Loucy (cell line): Measurements from ENCODE around the gene ADCY6.

Experiments
- H2AFZ ChIP-seq: fragments of 200-600 bp; sonication (generic); 2 replicates; pipeline ENCODE4 v1.6.0; 2016; ENCODE audit warnings: antibody characterized with exemption, mild to moderate bottlenecking, low read length, moderate library complexity
- H3F3A ChIP-seq: fragments of 200-600 bp; 2 replicates; pipeline ENCODE4 v1.6.0; 2016; ENCODE audit warnings: antibody characterized with exemption, low read depth, mild to moderate bottlenecking
- H3K27me3 ChIP-seq: fragments of 200-600 bp; sonication (generic); 2 replicates; pipeline ENCODE4 v1.6.1; 2014; ENCODE audit warnings: low read length, mild to moderate bottlenecking; ENCODE audit not compliant: insufficient read depth, poor library complexity, severe bottlenecking
- H3K36me3 ChIP-seq: fragments of 200-600 bp; sonication (generic); 2 replicates; pipeline ENCODE4 v1.6.1; 2016; ENCODE audit warnings: low read length; ENCODE audit not compliant: insufficient read depth
- H3K4me1 ChIP-seq: fragments of 200-600 bp; sonication (generic); 2 replicates; pipeline ENCODE4 v1.5.1; 2014; ENCODE audit warnings: low read length, mild to moderate bottlenecking; ENCODE audit not compliant: insufficient read depth, poor library complexity, severe bottlenecking
- H3K4me2 ChIP-seq: fragments of 200-600 bp; sonication (generic); 2 replicates; pipeline ENCODE4 v1.6.0; 2014; ENCODE audit warnings: antibody characterized with exemption, low read length, low read depth, mild to moderate bottlenecking; ENCODE audit not compliant: poor library complexity, severe bottlenecking
- H3K4me3 ChIP-seq: fragments of 200-600 bp; sonication (generic); 2 replicates; pipeline ENCODE4 v1.5.1; 2014; ENCODE audit warnings: low read length, mild to moderate bottlenecking, mixed read lengths; ENCODE audit not compliant: poor library complexity, severe bottlenecking
- H3K79me2 ChIP-seq: fragments of 200-600 bp; sonication (generic); 2 replicates; pipeline ENCODE4 v1.6.1; 2014; ENCODE audit warnings: low read length; ENCODE audit not compliant: insufficient read depth
- H3K9ac ChIP-seq: fragments of 200-600 bp; sonication (generic); 2 replicates; pipeline ENCODE4 v1.6.0; 2014; ENCODE audit warnings: mild to moderate bottlenecking, low read depth, low read length, moderate library complexity; ENCODE audit not compliant: poor library complexity, severe bottlenecking
- H3K9me2 ChIP-seq: fragments of 200-600 bp; sonication (generic); replicated peaks from 2 replicates; pipeline ENCODE4 v1.6.1; 2016; ENCODE audit warnings: low read depth, low read length, mixed read lengths
- H3K9me3 ChIP-seq: fragments of 200-600 bp; sonication (generic); 2 replicates; pipeline ENCODE4 v1.6.1; 2014; ENCODE audit warnings: mild to moderate bottlenecking, antibody characterized with exemption, low read length, low read depth; ENCODE audit not compliant: insufficient read depth
- H4K20me1 ChIP-seq: fragments of 200-600 bp; sonication (generic); 2 replicates; pipeline ENCODE4 v1.6.0; 2014; ENCODE audit warnings: antibody characterized with exemption, low read length, mild to moderate bottlenecking; ENCODE audit not compliant: insufficient read depth, poor library complexity, severe bottlenecking
- EZH2phosphoT487 ChIP-seq: fragments of 200-600 bp; IDR thresholded peaks from 2 replicates; pipeline ENCODE4 v1.6.1; 2018; ENCODE audit warnings: antibody characterized with exemption, mild to moderate bottlenecking, moderate library complexity, borderline replicate concordance
- TF ChIP-seq, protein P1 (sequence below): fragments of 200-600 bp; sonication (generic); conservative IDR thresholded peaks from 2 replicates; pipeline ENCODE4 v1.5.1; 2014; ENCODE audit warnings: mild to moderate bottlenecking, antibody characterized with exemption, low read length

The ADCY6 gene

DNA sequence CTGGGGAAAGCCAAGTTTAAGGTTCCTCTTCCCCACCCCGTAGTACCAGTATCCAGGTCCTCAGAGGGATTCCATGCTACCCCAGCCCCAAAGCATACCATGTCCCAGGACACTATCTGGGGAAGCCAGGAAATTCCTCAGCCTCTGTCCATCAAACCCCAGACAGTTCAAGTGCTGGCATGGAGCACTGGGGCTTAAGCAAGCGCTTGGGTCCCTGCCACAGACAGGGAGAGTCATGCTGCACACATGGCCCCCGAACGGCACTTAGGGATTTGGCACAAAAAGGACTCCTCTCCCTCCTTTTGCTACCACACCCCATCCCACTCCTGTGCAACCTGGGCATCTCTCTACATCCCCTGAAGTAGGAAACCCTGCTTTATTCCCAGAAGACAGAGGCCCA lies 21.8 kb downstream of the ADCY6 start:
- Histone ChIP-seq H4K20me1 (no peaks in the 10 kb centered on the region), H3K27me3 (no peaks in the 10 kb centered on the region), H3K9me3 (no peaks in the 10 kb centered on the region), H3F3A (0 out of 2 replicates have a peak, but pooled peaks cover 4% of the 10 kb centered on the region), H3K36me3 (peaks cover 12% of the 10 kb centered on the region; the same call in 1 of the 2 replicates), H3K4me1 (peaks cover 31% of the 10 kb centered on the region), H3K9me2 (no peaks in the 10 kb centered on the region), H3K4me2 (peak overlapping the region; percentile 93), H3K79me2 (no peaks in the 10 kb centered on the region), H3K9ac (peak overlapping the region; percentile 62), H3K4me3 (no peak overlapping the region), H2AFZ (no peak overlapping the region)
- no peak for TF ChIP-seq EZH2phosphoT487
- TF ChIP-seq, protein P1, sequence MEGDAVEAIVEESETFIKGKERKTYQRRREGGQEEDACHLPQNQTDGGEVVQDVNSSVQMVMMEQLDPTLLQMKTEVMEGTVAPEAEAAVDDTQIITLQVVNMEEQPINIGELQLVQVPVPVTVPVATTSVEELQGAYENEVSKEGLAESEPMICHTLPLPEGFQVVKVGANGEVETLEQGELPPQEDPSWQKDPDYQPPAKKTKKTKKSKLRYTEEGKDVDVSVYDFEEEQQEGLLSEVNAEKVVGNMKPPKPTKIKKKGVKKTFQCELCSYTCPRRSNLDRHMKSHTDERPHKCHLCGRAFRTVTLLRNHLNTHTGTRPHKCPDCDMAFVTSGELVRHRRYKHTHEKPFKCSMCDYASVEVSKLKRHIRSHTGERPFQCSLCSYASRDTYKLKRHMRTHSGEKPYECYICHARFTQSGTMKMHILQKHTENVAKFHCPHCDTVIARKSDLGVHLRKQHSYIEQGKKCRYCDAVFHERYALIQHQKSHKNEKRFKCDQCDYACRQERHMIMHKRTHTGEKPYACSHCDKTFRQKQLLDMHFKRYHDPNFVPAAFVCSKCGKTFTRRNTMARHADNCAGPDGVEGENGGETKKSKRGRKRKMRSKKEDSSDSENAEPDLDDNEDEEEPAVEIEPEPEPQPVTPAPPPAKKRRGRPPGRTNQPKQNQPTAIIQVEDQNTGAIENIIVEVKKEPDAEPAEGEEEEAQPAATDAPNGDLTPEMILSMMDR = no peak

DNA sequence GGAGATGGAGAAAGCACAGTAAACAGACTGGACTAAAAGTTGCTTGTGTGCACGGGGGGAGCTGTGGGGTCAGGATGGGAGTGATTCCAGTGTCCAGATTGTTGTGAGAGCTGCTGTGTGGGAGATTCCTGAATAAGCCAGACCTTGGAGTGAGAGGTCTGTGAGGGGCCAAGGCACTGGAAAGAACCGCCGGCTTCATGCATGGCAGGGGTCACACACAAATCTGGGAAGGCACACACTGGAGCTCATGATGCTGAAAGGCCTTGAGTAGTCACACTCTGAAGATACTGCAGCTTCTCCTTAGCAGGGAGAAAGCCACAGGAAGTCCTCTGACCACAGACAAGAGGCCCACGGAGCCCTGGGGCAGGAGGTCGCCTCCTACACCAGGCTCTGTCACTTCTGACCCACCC lies 23.1 kb downstream of the ADCY6 start:
- H3K4me3 ChIP-seq = peak overlapping the region; percentile 63
- peak overlapping the region; percentile 14 for H3K9ac ChIP-seq
- H3K9me2 ChIP-seq = no peaks in the 10 kb centered on the region
- TF ChIP-seq, protein P1 = no peak
- no peak for TF ChIP-seq EZH2phosphoT487
- peak overlapping the region; percentile 93 for H3K4me2 ChIP-seq
- peaks cover under 1% of the 10 kb centered on the region; the same call in 1 of the 2 replicates for H3K36me3 ChIP-seq
- H3K27me3 ChIP-seq = no peaks in the 10 kb centered on the region
- 0 out of 2 replicates have a peak, but pooled peaks cover 4% of the 10 kb centered on the region for H3F3A ChIP-seq
- no peak overlapping the region for H2AFZ ChIP-seq
- H4K20me1 ChIP-seq = no peaks in the 10 kb centered on the region
- no peaks in the 10 kb centered on the region for H3K9me3 ChIP-seq
- peaks cover 31% of the 10 kb centered on the region for H3K4me1 ChIP-seq
- H3K79me2 ChIP-seq = no peaks in the 10 kb centered on the region

DNA sequence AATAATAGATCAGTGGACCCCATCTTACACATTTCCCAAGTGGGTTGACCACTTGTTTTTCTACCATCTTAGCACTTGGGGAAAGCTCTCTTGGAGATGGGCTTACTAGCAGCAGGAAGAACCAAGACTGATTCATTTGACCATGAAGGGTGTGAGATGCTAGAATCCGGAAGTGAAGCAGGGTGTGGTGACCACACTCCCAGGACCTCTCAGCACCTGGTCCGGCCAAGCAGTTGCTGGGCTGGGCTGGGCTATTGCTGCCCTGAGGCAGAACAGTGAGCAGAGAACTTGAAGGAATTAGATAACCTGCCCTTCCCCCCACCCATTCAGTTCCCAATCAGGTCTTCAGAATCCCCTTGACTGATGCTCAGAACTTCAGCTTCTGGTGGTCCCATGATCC lies 24.4 kb downstream of the ADCY6 start:
- Histone ChIP-seq H3K4me2 (no peak overlapping the region), H3K27me3 (no peaks in the 10 kb centered on the region), H3K9me2 (no peaks in the 10 kb centered on the region), H2AFZ (no peak overlapping the region), H3K79me2 (no peaks in the 10 kb centered on the region), H3K9ac (no peak overlapping the region), H3K36me3 (no peaks in the 10 kb centered on the region), H3K4me3 (no peak overlapping the region), H3K4me1 (peaks cover 31% of the 10 kb centered on the region), H4K20me1 (no peaks in the 10 kb centered on the region), H3K9me3 (no peaks in the 10 kb centered on the region), H3F3A (0 out of 2 replicates have a peak, but pooled peaks cover 4% of the 10 kb centered on the region)
- TF ChIP-seq, protein P1 = no peak
- no peak for TF ChIP-seq EZH2phosphoT487
